ENCODE results near the gene DAGLA.
A peak's percentile ranks its signal among the peaks of the same experiment; 100 is the strongest.

GRCh38 chr11:61694946-61695706 is 14.9 kb downstream of the DAGLA start:
- TF ChIP-seq CTCF (conservative IDR thresholded peaks at IDR 0.05; ENCODE audit: low read depth, low read length) (peak; percentile 43; the same call in 1 of the 2 replicates), EZH2 (IDR thresholded peaks at IDR 0.05; ENCODE audit: low read length, unreplicated experiment) (no peak)

Measured in PC-3 (cell line).